Embryonic facial prominence (tissue), 1 donor: ENCODE results near the gene PPP1R14D.

Experiments used
- DNase-seq: peaks from one replicate; pipeline ENCODE4 v3.0.0-alpha.2; 2016; ENCODE audit errors: extremely low spot score

The PPP1R14D gene

DNA sequence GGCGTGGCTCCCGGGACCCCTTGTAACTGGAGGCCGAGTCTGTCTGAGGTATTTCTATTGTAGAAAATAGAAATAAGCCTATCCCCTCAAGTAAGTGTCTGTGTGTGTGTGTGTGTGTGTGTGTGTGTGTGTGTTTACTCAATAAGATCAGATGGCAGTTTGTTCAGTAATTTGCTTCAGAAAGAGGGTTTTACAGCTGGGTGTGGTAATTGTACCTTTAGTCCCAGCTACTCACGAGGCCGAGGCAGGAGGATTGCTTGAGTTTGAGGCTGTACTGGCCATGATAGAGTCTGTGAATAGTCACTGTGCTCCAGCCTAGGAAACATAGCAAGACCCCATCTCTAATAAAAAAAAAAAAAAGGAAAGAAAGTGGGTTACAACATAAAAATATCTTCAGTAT is 24.0 kb upstream of the PPP1R14D start:
- no peak for DNase-seq

DNA sequence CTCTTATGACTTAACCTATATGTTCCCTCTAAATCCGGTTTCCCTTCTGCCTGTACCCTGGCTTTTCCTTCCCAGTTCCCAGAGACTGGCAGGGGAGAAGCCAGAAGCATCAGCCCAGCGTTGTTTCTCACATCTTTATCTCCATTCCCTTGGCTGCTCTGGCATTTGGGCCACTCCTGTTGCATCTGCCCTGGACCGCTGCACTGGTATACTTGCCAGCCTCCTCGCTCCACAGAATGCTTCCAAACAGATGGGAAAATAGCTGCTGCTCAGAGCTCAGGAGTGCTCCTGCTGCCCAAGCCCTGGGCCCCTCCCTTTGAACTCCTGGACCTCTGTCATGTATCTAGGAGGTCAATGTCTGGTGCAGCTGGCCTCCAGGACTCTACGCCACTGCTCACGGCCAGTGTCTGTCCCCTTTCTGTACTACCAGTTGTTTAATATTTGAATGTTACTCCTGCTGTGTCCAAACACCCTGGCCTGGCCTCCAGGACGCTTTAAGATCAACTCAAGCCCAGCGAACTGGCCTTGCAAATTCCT is 22.1 kb upstream of the PPP1R14D start:
- DNase-seq, result no peak

DNA sequence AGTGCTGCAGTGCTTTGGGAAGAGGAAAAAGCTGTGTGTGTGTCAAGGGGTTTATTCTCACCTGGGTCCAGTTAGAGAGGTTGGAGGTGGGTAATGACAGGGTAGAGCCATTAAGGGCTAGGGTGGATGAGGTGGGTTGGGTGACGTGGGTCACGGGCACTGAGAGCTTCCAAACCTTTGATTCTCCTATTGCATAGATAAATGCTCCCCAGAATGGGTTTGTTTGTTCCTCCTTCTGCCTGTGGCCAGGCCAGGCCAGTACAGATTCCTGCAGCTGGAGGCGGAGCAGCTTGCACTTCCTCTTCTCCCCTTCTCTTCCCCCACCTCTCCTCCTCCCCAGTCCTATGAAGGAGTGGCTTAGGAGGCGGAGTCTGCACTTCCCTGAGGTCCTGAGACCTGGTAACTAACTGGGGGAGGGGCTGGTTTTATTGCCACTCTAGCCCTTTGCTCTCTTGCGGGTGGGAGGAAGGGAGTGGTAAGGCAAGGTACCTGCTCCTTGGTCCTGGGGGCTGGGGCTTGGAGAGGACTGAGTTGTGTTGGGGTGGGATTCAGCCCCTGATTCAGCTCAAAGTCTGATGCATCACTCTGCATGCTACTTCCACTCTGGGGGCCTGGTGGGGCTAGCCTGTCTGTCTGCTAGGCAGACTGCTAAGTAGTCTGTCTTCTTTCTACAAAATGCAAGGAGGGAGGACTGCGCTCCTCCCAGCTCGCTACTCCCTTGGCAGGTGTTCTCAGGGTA is 18.9 kb upstream of the PPP1R14D start:
- no peak for DNase-seq

DNA sequence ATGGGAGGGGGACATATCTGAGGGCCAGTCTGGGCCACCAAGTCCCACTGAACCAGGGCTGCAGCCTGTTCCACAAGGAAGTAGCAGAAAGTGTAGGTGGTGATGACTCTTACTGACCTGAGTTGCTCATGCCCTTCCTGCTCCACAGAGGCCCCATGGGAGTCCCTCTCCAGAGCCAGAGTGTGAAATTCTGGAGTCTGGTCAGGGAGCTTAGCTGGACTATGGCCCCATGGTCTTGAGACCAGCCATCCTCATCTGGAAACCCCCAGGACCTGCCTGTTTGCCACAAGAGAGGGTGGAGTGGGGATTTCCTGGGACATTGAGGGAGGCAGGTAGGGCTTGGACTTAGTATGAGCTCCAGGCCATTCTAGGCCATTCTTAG is 18.3 kb upstream of the PPP1R14D start:
- DNase-seq, result no peak

DNA sequence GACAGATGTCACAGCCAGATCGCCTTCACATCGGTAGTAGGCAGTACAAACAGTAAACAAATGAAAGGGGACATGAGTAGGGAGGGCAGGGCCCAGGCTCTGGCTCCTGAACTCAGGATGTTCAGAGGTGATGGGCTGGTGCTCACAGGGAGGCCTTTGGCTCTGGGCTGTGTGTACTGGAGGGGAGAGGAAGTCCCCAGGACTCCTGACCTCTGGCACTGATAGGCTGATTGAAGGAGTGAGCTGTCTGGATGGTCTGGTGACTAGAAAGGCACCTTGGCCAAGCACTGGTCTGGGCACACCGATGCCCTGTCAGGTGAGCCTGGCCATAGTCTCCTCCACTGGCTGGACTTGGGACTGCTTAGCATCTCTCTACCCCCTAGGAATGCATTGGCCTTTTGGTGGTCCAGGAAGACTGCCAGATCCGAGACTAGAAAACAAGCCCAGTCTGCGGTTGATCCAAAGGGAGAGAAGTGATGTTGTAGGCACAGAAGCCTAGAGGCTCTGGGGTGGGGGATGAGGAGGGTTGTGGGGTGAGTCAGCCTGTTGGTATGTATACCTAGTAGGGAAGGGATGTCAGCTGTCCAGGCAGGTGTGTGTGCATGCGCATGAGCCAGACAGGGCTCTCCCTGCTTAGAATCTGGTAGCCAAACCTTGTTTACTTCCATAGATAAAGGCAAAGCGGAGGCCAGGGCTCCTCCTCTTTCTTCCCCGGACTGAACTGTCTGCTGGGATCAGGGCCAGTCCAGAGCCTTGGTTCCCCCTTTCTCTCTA is 17.2 kb upstream of the PPP1R14D start:
- DNase-seq, result no peak

DNA sequence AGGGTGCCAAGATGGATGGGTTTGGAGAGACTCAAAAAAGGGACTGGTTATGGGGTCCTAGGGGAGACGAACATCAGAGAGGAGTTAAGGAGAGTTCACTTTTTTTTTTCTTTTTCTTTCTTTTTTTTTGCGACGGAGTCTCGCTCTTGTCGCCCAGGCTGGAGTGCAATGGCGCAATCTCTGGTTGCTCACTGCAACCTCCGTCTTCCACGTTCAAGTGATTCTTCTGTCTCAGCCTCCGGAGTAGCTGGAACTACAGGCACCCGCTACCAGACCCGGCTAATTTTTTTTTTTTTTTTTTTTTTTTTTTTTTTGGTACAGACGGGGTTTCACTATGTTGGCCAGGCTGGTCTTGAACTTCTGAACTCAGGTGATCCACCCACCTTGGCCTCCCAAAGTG is 16.5 kb upstream of the PPP1R14D start:
- DNase-seq, result no peak

DNA sequence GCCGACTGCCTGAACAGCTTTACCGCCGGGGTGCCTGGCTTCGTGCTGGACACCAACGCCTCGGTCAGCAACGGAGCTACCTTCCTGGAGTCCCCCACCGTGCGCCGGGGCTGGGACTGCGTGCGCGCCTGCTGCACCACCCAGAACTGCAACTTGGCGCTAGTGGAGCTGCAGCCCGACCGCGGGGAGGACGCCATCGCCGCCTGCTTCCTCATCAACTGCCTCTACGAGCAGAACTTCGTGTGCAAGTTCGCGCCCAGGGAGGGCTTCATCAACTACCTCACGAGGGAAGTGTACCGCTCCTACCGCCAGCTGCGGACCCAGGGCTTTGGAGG is 16.2 kb upstream of the PPP1R14D start:
- no peak for DNase-seq

DNA sequence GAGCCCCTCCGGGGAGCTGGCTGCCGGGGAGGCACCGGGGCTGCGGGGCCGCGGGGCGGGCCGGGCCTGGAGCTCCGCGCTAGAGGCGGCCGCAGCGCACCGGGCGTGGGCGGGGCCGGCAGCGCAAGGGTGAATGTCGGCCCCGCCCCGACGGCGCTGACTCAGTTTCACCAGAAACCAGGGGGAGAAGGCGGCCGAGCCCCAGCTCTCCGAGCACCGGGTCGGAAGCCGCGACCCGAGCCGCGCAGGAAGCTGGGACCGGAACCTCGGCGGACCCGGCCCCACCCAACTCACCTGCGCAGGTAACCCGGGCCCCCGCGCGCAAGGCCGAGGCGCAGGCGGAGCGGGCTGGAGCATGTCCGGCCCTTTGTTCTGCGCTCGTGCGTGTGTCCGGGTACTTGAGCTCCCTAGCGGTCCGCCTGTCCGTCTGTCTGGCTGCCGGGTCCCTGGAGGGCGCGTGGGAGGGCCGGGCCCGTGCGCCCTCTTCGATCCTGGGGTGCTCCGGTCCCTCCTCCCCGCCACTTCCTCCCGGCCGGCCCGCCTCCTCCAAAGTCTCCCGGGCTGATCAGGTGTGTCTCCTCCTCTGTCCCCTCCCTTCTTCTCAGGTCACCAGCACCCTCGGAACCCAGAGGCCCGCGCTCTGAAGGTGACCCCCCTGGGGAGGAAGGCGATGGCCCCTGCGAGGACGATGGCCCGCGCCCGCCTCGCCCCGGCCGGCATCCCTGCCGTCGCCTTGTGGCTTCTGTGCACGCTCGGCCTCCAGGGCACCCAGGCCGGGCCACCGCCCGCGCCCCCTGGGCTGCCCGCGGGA is 15.6 kb upstream of the PPP1R14D start, which contains the start of gene SPINT1:
Gene SPINT1 (plus strand): TSS at position 164 of the 811 bp plus-strand sequence. CDS start 507 bp downstream, at position 671.
- DNase-seq, result no peak

DNA sequence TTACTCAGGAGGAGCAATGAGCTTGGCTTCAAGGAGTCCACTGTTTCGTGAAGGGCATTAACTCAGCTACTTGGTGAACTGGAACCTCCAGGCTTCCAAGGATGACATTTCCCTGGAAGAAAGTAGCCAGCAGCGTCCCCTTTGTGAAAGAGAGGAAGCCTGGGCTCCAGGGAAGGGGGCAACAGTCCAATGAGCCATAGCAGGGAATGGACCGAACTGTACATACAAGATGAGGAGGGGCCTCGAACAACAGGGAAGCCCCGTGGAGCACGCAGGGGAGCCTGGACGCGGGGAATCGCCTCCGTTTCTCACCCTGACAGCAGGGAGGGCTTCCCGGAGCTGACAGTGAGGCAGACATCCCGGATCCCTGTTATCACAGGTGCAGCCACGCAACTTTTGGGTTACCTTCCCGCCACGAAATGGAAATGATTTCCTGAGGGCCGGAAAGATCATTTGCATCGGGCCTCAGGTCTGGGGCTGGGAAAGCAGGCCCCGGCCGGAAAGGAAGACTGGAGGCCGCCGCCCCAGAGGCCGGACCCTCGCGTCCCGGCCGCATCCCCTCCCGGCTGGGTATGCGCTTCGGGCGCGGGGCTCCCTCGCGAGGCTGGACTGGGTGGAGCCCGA is 14.9 kb upstream of the PPP1R14D start:
- no peak for DNase-seq

DNA sequence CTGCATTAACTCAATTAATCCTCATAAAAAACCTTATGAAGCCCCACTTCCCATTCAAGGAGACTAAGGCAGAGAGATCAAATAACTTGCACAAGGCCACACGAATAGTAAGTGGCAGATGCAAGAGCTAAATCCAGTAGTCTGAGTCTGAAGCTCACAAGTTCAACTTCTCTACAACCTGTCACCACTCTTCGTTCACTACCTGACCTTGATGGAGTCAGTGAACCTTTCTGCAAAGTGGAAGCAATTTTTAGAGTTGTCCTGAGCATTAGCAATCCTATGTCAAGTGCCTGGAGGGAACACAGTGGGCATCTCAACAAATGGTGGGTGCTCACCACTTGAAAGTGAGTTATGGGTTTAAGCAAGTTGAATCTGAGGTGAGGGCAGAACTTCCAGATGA is 13.2 kb upstream of the PPP1R14D start:
- DNase-seq, result no peak

DNA sequence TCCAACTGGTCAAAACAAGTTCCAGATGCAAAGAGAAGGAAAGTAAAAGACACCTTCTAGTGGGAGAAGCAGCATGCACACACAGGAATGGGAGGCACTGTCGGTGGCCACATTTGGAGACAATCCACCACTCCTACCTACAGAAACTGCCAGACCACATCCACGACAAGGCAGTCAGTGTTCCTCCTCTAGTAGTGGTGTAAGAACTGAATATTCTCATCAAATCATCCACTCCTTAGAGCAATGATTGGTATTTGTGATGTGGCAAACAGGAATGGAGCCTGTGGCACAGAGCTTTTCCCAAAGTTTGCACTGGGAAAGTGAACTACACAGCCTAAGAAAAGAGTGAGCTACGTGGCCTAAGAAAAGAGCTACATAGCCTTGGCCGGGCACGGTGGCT is 10.2 kb upstream of the PPP1R14D start:
- no peak for DNase-seq

DNA sequence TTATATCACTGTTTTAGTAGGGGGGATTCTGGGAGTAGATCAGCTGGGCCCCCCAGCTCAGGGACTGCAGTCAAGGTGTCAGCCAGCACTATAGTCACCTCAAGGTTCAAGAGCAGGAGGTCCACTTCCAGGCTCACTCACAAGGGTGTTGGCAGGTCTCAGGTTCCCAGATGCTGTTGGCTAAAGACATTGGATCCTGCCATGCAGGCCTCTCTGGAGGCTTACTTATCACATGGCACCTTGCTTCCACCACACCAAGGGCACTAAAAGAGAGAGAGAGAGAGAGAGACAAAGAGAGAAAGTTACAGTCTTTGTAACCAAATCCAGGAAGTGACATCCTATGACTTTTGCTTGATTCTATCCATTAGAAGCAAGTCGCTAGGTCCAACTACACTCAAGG is 7.5 kb upstream of the PPP1R14D start:
- no peak for DNase-seq

DNA sequence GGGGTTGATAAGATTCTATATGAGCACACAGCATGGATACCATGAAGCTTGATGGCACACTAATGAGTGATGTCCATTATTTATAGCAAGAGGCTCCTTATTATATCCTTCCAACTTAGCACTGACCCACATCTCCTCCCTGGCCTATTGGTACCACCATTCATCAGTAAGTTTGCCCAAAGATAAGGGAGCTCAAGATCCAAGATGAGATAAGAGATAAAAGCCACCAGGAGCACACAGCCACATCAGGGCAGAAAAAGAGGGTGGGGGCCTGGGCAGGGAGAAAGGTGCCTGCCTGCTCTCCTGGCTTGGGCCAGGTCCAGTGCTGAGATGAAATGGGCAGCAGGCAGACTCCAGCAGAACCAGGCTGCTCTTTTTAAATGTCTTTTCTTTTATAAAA is 4.4 kb upstream of the PPP1R14D start:
- no peak for DNase-seq

DNA sequence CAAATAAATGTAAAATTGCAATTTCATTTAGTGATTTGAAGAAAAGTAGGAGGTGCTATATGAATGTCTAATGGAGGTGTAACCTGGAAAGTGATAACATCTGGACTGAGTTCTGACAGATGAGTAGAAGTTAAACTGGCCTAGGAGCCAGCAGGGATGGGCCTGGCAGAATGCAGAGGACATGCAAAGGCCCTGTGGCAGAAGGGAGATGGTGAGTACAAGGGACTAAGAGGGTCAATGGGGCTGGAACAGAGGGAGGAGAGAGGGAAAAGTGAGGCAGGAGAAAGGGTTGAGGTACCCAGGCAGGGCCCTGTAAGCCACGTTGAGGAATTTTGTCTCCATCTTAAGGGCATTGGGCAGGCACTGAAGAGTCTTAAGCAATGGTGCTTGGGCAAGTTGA is 3.4 kb upstream of the PPP1R14D start:
- no peak for DNase-seq

DNA sequence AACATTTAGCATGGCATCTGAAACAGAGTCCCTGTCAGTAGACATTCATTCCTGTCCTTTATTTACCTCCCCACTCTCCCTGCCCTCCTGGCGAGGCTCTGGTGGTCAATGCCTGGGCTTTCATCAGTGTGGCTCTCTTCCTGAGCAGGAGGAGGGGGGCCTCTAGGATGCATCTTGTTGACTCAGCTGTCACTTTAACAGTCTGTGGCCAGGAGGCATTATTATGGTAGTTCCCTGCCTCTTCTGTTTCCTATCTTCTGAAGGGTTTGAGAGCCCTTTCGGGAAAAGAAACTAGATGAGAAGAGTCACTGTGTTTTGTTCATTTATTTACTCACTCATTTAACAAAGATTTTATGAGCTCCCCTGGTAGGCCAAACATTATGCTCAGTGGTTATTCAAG is 2.4 kb upstream of the PPP1R14D start:
- no peak for DNase-seq

DNA sequence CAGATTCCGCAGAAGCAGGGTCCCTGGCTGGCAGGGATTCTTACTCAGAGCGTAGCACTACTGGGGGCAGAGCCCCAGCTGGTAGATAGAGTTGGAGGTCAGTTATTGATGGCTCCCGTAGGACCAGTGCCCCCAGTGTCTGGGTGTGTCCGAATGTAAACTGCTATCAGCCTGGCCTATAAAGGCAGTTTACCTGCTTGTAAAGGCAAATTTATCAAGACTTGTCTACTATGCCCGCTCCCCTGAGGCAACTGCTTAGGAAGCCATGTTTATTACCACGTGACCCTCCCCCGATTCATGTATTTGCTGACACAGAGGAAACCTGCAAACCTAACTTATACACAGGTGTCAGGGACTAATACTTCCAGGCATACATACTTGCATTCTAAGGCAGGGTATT is 607 bp upstream of the PPP1R14D start:
- no peak for DNase-seq

DNA sequence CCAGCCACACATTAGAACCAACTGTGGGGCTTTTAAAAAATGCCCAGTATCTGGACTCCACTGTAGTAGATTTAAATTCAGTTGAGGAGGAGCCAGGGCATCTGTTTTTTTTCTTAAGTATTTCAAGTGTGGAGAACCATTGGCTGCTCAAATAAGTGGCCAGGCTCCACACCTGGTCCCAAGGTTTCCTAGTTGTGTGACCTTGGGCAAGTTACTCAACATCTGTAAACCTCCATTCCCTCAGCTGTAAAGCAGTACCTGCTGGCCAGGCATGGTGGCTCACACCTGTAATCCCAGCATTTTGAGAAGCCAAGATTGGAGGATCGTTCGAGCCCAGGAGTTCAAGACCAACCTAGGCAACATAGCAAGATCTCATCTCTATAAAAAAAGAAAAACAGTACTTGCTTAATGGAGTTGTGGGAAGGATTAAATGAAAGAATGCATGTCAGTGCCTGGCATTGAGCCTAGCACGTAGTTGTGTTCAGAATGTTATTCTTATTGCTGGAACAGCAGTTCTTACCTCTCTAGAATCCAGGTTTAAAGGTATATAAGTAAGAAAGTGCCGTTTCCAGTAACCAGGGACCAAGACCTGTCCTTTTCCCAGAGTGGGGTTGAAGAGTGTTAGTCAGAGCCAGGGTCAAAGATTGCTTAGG is 2.0 kb downstream of the PPP1R14D start:
- DNase-seq, result no peak

DNA sequence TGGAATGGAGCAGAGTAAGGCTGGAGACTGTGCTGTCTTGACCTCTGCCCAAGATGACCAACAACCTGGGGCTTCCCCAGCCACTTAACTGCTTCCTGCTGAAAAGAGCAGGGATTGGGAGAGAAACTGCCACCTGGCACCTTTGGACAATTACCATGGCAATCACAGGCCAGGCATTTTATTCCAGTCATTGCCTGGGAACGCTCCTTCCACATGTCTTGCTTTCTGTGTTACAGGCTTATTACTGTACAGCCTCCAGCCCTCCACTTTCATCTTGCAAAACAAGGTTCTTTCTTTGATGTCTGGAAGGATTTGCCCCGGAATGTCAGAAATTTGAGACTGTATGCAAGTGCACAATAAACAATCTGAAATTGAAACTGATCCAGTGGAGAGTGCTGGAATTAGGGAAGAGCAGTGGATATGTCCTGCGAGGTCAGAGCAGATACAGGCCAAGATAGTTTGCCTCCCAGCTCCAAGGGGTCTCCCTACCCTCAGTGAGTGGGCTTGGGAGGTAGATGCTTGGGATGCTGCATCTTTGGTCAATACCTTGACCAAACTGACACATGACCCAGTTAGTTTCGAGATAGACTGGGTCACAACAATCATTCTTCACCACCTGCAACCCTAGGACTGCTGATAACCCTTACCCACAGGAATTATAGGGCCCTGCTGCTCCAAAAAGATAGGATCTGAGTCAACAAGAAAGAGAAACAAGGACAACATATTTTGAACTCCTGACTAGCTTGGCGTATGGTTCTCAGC is 2.7 kb downstream of the PPP1R14D start:
- DNase-seq, result no peak

DNA sequence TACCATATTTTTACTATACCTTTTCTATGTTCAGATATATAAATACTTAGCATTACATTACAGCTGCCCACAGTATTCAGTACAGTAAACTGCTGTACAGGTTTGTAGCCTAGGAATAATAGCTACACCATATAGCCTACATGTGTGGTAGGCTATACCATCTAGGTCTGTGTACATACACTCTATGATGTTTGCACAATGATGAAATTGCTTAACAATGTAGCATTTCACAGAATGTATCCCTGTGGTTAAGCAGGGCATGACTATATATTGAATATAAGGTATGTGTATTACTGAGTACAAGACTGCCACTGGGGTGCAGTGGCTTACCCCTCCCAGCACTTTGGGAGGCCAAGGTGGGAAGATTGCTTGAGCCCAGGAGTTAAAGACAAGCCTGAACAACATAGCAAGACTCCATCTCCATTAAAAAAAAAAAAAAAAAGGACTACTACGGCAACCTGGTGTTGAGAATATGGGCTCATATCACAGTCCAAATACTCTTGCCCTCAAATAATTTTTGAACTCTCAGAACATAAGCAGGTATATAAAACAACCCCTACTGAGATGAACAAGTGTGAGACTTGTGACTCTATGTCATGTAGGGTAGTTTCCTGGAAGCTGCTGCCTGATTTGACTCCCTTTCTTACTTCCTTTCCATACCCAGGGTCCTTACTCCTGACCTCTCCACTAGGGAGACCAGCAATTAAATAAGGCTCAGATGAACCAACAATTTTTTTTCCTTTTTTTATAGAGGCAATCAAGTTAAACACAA is 4.8 kb downstream of the PPP1R14D start:
- DNase-seq, result no peak

DNA sequence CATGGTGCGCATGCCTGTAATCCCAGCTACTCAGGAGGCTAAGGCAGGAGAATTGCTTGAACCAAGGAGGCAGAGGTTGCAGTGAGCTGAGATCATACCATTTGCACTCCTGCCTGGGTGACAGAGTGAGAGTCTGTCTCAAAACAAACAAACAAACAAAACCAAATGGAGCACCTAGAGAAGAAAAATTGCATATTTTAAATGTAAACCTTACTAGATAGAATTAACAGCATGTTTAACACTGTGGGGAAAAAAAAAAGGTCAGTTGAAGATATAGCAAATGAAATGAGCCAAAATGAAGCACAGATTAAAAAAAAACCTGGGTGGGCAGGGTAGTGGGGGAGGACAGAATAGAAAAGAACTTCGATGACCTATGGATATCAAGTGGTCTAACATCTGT is 7.3 kb downstream of the PPP1R14D start:
- no peak for DNase-seq
